RWPE1 (cell line): Measurements from ENCODE around the gene WNT8B.

Source experiments
- CTCF ChIA-PET: fragments of 350-600 bp; sonication (Branson Sonifier 250); formaldehyde crosslinking; extraction: SDS; loops from one replicate; lab custom pipeline; 2021; lab: Yijun Ruan, JAX
- POLR2A ChIA-PET: fragments of 400-600 bp; formaldehyde crosslinking; extraction: SDS; loops from one replicate; lab custom pipeline; 2020; ENCODE audit warnings: antibody characterized with exemption; ENCODE audit not compliant: low non-redundant PET; lab: Yijun Ruan, JAX
- DNase-seq: peaks from one replicate; pipeline ENCODE4 v3.0.0; 2012; ENCODE audit warnings: low spot score
- H3K27ac ChIP-seq: fragments of 450-650 bp; 2 replicates; pipeline ENCODE4 v1.5.1; 2017
- TF ChIP-seq, protein P1 (sequence below): fragments of 450-650 bp; conservative IDR thresholded peaks from 2 replicates; pipeline ENCODE4 v1.5.1; 2017; ENCODE audit warnings: low read depth, mild to moderate bottlenecking

The WNT8B gene

DNA sequence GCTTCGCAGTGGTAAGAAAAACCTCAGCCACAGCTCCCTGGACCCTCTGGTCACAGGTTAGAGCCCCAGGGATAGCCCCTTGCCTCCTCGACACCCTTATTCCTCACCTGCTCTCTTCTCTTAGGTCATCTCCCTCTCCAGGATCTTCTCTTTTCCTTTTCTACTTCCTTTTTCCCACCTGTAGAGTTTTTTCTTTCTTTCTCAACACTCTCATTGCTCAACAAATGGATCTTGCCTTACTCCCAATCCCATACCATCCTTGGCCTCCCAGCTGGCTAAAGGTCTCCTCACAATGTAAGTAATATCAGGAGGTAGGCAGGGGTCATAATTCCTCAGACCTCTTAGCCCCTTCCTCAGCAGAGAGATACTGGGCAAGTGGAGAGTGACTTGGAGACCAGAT, 17.2 kb downstream of the WNT8B start:
- CTCF ChIA-PET: interaction anchor here (0.8 to 6.2 kb wide), 2 partner anchors 29 to 176 kb away, joined by 3 to 38 read pairs; no protein-coding TSS in a partner anchor
- TF ChIP-seq, protein P1, sequence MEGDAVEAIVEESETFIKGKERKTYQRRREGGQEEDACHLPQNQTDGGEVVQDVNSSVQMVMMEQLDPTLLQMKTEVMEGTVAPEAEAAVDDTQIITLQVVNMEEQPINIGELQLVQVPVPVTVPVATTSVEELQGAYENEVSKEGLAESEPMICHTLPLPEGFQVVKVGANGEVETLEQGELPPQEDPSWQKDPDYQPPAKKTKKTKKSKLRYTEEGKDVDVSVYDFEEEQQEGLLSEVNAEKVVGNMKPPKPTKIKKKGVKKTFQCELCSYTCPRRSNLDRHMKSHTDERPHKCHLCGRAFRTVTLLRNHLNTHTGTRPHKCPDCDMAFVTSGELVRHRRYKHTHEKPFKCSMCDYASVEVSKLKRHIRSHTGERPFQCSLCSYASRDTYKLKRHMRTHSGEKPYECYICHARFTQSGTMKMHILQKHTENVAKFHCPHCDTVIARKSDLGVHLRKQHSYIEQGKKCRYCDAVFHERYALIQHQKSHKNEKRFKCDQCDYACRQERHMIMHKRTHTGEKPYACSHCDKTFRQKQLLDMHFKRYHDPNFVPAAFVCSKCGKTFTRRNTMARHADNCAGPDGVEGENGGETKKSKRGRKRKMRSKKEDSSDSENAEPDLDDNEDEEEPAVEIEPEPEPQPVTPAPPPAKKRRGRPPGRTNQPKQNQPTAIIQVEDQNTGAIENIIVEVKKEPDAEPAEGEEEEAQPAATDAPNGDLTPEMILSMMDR: no peak
- DNase-seq: no peak
- no peak overlapping the region for H3K27ac ChIP-seq
- POLR2A ChIA-PET: no interaction called here

DNA sequence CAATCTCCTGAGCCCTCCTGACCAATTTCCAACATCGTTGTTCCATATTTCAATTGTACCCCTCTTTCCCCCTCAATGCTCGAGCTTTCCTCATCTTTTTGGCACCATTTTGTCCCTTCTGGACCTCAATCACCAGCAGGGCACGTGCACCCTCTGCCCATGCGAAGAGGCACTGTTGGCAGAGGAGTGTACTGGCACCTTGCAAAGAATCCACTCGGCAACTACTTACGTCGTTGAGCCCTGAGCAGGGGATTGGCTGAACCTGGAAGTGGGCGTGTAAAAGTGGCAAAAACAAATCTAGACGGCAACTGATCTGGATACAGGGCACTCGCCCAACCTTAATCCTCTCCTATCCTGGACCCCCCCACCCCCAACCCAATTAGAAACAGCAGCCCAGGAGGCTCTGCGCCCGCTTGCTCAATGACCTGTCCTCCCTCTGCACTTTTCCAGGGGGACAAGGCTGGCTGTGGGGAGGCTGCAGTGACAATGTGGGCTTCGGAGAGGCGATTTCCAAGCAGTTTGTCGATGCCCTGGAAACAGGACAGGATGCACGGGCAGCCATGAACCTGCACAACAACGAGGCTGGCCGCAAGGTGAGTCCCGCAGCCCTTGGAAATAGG, 18.8 kb downstream of the WNT8B start:
- DNase-seq: peak; percentile 97
- TF ChIP-seq, protein P1: no peak
- no peak overlapping the region for H3K27ac ChIP-seq
- ChIA-PET POLR2A (interaction anchor here (0.6 kb wide), 1 partner anchor 9 kb away, joined by 6 read pairs; no protein-coding TSS in a partner anchor), CTCF (interaction anchor here (0.6 to 6.2 kb wide), 12 partner anchors 13 to 397 kb away, joined by 3 to 38 read pairs (median 5); no protein-coding TSS in a partner anchor)

DNA sequence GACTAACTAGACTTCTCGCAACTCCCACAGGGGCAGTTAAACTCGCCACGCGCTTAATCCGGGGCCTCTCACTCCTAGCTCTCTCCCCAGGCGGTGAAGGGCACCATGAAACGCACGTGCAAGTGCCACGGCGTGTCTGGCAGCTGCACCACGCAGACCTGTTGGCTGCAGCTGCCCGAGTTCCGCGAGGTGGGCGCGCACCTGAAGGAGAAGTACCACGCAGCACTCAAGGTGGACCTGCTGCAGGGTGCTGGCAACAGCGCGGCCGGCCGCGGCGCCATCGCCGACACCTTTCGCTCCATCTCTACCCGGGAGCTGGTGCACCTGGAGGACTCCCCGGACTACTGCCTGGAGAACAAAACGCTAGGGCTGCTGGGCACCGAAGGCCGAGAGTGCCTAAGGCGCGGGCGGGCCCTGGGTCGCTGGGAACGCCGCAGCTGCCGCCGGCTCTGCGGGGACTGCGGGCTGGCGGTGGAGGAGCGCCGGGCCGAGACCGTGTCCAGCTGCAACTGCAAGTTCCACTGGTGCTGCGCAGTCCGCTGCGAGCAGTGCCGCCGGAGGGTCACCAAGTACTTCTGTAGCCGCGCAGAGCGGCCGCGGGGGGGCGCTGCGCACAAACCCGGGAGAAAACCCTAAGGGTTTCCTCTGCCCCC, 19.5 kb downstream of the WNT8B start:
- H3K27ac ChIP-seq: no peak overlapping the region
- ChIA-PET CTCF (interaction anchor here (0.6 to 6.2 kb wide), 28 partner anchors 12 to 703 kb away, joined by 3 to 38 read pairs (median 4); no protein-coding TSS in a partner anchor), POLR2A (no interaction called here)
- TF ChIP-seq, protein P1: peak; percentile 73
- DNase-seq: peak; percentile 46

DNA sequence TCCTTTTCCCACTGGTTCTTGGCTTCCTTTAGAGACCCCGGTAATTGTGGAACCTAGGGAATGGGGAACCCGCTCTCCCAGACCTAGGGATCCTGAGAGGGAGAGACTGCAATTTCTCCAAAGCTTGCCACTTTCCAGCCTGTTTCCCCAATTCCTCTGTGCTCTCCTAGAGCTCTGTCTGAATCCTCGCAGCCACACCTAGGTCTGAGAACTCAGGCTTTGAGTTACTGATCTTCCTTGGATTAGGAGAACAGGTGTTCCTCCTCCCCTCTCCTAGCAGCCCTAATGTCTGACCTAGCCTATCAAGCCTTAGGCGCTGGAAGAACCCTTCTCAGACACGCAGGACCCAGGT, 20.0 kb downstream of the WNT8B start:
- DNase-seq: no peak
- TF ChIP-seq, protein P1: peak; percentile 25; the same call in 1 of the 2 replicates
- no peak overlapping the region for H3K27ac ChIP-seq
- CTCF ChIA-PET: interaction anchor here (0.5 to 6.2 kb wide), 21 partner anchors 11 to 398 kb away, joined by 3 to 38 read pairs (median 5); no protein-coding TSS in a partner anchor
- POLR2A ChIA-PET: no interaction called here

DNA sequence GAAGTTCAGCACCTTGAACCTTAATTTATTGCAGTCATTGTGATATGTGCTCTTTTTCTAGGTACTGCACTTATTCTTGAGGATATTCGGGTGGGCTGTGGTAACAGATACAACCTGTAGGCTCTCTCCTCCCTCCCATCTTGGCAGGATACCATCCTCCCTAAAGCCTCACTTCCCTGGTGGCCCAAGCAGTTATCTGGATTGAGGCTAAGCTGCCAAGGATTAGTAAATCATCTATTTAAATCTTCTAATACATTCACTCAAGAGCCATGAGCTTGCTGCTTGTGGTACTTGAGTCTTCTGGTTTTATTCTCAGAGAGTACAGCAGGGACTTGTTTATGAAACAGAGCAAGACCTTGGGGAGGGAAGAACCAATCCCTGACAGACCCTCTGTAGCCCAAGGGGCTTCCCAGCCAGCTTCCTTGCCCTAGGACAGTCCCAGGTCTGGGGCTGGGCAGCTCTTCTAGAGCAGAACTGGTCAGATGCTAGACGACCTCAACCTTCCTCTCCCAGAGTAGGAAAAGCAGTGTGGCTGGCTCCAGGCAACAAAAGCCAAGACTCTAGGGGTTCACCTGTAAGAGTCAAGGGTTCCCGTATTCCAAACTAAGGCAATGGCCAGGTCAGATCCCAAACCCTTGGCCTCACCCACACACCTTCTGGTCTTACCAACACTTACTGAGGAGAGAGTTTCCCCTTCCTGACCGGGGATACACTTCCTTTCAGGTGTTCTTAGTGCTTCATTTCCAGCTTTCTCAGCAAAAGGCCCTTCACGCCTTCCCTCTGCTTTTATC, 21.3 kb downstream of the WNT8B start:
- CTCF ChIA-PET: interaction anchor here (0.6 to 6.2 kb wide), 7 partner anchors 8 to 258 kb away, joined by 3 to 38 read pairs (median 5); no protein-coding TSS in a partner anchor
- POLR2A ChIA-PET: no interaction called here
- H3K27ac ChIP-seq: no peak overlapping the region
- no peak for DNase-seq
- TF ChIP-seq, protein P1: no peak

DNA sequence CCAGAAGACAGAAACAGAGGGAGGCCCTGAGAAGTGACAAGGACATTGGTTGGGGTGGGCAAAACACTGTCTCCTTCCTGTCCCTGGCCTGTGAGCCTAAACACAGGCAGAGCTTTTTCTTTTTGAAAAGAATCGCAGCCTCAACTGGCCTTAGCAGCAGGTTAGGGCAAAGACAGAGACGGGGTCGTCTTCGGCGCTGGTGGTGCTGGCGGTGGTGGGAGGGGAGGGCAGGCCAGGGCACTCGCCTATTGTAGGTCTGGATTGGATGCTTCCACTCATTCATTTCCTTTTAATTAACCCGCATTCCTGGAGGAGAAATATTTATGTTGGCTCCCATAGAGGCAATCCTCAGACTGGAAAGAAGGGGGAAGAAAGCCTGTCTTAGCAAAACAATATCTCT, 22.6 kb downstream of the WNT8B start:
- CTCF ChIA-PET: interaction anchor here (1.7 kb wide), 1 partner anchor 9 kb away, joined by 5 read pairs; no protein-coding TSS in a partner anchor
- no peak for DNase-seq
- POLR2A ChIA-PET: no interaction called here
- TF ChIP-seq, protein P1: no peak
- H3K27ac ChIP-seq: no peak overlapping the region
